EH (cell line): ENCODE data around the gene CDHR3.

Experiments
- DNase-seq: peaks from one replicate; pipeline ENCODE4 v3.0.0-alpha.2; 2015; ENCODE audit warnings: low read depth

CDHR3 gene

DNA sequence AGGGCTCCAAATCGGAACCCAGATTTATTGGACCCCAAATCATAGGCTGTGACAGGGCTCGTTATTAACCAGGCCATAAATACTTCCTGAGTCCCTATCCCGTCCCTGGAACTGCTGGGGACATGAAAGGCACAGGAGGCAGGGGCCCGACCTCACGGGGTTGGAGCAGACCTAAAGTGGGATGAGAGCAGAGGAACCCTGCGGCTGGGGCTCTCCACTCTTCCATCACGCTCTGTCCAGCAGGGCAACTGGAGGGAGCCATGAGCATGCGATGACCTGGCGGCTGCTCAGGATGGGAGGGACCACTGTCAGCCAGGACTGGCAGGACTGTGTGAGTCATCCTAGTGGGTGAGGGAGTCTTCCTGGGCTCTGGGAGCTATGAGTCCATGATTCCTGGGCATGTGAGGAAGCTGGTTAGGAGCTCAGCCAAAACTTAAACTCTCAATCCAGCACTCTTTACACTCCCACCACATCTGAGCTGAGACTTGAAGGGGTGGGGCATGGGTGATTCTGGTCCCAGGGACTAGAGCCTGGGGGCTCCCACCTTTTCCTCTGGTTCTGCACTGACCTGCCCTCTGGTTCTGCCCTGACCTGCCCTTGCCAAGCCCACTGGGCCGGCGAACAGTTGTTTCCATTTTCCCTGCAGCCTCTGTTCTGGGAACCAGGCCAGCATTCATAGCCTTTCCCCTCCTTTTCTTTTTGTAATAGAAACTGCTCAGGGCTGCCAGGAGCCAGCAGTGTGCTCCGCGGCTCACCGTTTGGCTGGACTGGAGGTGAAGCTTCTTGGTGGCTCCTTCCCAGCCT lies 101.9 kb downstream of the CDHR3 start:
- DNase-seq, result peak; percentile 98

DNA sequence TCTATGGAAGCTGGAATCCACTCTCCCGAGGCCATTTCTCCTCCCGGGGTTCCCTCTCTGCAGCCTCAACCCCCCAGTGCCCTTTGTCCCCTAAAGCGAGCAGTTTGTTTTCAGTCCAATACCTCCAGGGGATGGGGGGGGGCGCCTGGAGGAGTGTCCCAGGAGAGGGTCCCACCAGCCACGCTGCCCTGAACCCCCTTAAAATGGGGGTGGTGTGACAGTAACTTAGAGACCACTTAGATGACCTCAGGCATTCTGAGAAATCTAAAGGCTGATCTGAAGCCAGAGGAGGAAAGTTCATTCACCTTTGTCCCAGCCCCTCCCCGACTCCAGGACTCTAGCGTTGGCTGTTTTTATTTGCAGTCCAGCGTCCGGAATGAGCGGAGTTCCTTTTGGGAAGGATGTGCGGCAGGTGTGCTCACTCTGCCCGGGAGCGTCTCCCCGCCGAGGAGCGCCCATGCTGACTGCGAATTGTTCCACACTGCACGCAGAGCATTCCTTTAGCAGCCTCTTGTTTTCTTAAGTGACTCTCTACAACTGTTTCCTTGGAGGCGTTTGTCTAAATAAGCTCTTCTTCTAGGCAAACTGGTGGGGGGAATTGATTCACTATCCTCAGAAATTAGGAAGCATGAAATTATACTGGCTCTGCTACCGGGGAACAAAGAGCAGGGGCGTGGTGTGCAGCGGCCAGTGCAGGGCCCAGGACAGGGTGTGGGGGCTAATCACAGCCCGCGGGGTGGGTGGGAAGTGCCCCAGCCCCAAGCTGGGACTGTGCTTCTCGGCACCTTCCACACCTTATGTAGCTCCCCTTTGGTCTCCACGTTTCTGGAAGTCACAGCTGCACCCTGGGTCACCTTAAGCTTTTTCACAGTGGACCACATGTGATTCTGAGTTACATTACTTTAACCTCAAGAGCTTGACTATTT lies 102.8 kb downstream of the CDHR3 start:
- peak; percentile 30 for DNase-seq

- DNase-seq, result no peak
These were observed 104.6 kb downstream of the CDHR3 start for GRCh38 chr7:106067678-106068077.

DNA sequence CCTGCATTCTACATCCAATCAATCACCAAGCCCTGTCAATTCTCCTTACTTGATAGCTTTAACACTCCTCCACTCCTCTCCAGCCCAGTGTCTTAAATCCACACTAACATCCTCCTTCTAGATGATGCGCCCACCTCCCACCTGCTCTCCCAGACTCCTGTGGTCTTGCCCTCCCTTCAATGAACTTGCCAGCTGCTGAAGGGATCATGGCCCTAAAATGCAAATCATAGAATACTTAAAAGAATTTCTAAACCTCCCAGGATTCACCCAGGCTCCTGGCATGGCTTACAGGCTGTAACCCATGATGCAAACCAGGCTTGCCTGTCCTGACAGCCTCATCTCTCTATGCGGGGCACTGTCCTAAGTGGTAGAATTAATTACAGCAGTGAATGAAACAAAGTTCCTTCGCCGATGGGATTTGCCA lies 105.5 kb downstream of the CDHR3 start:
- no peak for DNase-seq

GRCh38 chr7:106068986-106069385 lies 105.9 kb downstream of the CDHR3 start:
- peak; percentile 37 for DNase-seq

GRCh38 chr7:106069471-106070200 lies 106.6 kb downstream of the CDHR3 start:
- DNase-seq, result no peak

DNA sequence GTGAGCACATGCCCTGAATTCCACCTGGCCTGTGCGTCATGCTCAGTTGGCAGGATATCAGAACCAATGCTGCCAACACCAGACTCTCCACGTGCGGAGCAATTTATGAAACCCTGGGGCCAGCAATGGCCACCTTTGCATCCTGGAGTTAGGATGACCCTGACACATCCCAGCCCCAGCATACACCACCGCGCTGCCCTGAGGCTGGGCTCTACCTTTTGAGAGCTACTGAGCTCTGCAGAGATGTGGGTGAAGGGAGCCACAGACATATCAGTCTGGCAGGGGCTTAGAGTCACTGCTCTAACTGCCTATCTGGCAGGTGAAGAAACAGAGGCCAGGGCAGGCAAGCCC lies 107.1 kb downstream of the CDHR3 start:
- no peak for DNase-seq

DNA sequence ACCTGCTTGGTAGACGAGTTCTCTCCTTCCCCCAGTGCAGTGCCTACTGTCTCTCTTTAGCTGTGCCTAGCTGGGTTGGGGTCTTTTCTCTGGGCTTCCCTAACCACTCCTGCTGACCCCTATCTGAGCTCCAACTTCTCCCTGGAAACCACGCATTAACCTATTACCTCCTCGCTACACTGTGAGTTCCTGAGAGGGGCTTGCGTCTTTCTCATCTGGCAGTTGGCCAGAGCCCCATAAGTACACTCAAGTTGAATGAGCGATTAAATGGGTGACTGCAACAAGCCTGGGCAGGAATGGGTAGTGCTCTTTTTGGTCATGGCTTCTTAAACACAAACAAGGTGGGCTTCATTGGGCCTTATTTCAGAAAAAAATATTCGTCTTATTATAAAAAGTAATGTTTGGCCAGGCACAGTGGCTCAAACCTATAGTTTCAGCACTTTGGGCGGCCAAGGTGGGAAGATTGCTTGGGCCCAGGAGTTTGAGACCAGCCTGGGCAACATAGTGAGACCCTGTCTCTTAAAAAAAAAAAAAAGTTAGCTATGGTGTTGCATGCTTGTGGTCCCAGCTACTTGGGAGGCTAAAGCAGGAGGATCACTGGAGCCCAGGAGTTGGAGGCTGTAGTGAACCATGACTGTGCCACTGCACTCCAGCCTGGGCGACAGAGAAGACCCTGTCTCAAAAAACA lies 107.6 kb downstream of the CDHR3 start:
- no peak for DNase-seq

DNA sequence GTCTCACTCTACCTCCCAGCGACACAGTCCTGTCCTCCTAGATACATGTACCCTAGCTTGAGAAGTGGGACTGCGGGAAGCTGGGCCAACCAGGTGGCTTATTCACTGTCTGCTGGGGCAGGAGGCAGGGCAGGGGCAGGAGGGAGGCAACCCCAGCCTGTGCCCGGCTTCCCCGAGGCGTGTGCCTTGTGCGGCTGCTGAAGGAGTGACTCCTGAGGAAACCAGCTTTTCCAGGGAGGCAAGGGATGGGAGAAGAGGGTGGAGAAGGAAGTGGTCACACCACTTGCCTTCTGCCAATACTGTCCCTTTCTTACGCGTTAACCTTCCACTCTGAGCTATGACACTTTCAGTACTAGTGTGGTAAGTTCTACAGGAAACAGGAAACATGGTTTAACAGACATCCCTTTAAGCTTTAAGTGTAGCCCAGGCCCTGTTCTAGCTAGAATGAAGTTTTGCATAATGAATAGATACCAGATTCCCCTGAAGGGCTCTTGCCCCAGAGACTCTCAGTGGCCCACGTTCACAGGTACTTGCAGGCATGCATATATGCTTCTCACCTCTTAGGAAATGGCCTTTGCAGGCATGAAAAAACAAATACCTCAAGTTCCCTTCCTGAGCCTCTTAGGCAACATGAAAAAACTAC lies 108.4 kb downstream of the CDHR3 start:
- peak; percentile 17 for DNase-seq

GRCh38 chr7:106071999-106072714 lies 109.1 kb downstream of the CDHR3 start:
- no peak for DNase-seq

- DNase-seq, result no peak
These were observed 109.6 kb downstream of the CDHR3 start for GRCh38 chr7:106072715-106073091.

DNA sequence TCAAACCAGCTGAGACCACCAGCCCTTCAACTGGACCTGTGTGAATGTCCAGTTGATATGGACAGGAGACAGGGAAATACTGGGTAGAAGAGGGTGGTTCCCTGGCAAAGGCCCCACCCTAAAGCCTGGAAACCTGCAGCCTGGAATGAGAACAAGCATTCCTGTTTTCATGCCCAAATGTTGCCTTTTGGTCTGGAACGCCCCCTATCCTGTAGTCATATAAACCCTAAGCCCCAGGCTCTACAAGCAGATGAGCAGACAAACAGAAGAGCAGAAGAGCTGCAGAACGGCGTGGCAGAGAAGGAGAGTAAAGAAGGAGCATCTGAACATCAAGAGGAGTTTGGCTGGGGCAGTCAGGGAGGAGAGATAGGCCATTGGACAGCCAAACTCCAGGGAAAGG lies 110.6 kb downstream of the CDHR3 start:
- no peak for DNase-seq

DNA sequence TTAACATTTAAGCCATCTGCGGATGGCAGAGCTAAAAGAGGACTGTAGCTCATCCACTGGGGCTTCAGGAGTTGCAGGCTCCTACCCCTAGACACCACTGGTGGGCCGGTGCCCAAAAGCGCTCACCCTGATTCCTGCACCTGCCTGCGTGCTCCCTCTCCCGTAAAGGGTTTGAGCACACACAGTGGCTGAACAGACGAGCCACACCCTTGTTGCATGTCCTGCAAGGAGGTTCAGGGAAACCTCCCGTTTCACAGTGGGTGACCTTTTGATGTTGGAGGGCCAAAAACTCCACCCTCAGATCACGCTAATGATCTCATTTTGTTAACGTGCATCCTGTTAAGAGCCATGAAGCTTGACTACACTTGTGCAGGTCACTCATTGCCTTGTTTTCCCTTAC lies 111.2 kb downstream of the CDHR3 start:
- no peak for DNase-seq

- DNase-seq, result no peak
These were observed 112.9 kb downstream of the CDHR3 start for GRCh38 chr7:106075937-106076336.

- no peak for DNase-seq
These were observed 113.5 kb downstream of the CDHR3 start for GRCh38 chr7:106076537-106076936.

DNA sequence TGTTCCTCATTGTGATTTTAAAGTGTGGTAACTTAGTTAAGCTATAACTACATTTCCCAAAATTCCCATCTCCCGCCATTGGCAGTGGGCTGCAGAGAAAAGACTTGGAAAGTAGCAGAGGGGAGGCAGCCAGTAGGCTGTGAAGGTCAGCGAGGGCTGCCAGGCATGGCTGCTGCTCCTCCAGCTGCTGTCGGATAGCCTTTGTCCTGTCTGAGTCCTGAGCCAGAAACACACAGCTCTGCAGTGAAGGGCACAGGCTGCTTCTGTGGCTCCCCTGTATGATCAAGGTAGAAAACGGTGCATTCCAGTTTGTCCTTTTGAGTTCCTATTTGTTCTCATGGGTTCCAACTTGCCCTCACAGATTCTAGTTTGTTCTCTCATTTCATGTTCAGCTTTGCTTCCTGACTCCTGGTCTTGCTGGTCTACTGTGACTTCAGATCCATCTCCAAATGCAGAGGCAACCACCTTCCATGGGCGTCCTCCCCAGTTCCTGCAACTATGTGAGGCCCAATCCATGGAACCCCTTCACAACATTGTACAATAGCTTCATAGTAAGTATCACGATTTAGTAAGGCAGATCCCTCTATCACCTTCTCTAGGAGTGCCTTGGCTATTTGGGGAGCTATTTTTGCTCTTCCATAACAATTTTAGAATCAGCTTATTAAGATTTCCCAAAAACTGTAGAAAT lies 117.4 kb downstream of the CDHR3 start:
- DNase-seq, result no peak

DNA sequence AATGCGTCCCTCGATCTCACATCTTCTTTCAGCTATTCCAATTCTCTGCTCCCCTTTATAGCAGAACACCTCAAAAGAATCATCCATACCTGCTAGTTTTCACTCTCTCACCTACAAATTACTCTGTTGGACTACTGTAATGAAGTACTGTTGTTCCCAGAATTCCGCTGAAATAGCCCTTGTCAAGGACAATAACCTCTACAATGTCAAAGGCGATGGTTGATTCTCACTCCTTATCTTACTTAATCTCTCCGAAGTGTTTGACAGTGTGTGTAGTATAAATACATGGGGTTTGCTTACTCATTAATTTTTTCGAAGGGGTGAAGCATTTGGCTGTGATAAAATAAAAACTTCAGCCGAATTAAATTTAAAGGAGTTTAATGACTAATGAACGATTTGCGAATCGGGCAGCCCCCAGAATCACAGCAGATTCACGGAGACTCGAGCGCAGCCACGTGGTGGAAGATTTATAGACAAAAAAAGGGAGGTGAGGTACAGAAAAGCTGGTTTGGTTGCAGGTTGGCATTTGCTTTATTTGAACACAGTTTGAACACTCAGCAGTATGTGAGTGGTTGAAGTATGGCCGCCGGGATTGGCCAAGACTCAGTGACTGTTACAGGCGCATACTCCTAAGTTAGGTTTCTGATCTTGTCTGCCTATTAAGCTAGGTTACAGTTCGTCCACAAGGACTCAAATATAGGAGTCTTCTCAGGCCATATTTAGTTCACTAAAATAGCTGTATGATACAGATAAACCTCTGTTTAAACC lies 119.2 kb downstream of the CDHR3 start:
- DNase-seq, result no peak
